ENCODE data around the gene SLC49A4. TPM values are rescaled to one million over a fixed set of nuclear protein-coding genes. Genes with fewer than 3 reads are reported as not detected.

Gene SLC49A4
- total and polyA plus RNA-seq, 2 of the 8 experiments (the other 6 are each of a cell fraction or from before 2014, with no cell fraction given) = 9.5 to 10.2 TPM

GRCh38 chr3:122886251-122886650 lies 91.4 kb downstream of the SLC49A4 start:
- Histone ChIP-seq H3K23me2 (ENCODE audit: low read depth, low read length) (no peaks in the 10 kb centered on the region), H3K9me3 (ENCODE audit: insufficient read depth in 2 of 2, low read depth in 1 of 2, low read length in 1 of 2) (no peaks in the 10 kb centered on the region), H3K79me1 (ENCODE audit: low read depth, low read length) (no peaks in the 10 kb centered on the region), H2BK12ac (ENCODE audit: low read depth, low read length) (no peak overlapping the region), H3K14ac (ENCODE audit: insufficient read length) (no peak overlapping the region), H3K27me3 (replicated peaks in 1 of 4; ENCODE audit: control insufficient read depth in 3 of 4, extremely low read depth in 1 of 4, insufficient read depth in 3 of 4, low read length in 3 of 4) (no peaks in the 10 kb centered on the region), H3K4me1 (replicated peaks in 1 of 4; ENCODE audit: control insufficient read depth in 3 of 4, insufficient read depth in 4 of 4, low read length in 3 of 4) (peaks cover 0 to 10% (median 5%) of the 10 kb centered on the region in 4 experiments; a peak in 6 of 7 replicates), H2AK5ac (ENCODE audit: low read depth, low read length) (no peak overlapping the region), H2BK120ac (replicated peaks; ENCODE audit: low read depth, low read length) (no peak overlapping the region), H4K91ac (replicated peaks; ENCODE audit: insufficient read length, low read length) (no peak overlapping the region), H4K20me1 (replicated peaks in 1 of 2; ENCODE audit: control insufficient read depth in 1 of 2, insufficient read depth in 2 of 2, low read length in 2 of 2) (no peaks in the 10 kb centered on the region), H3K4me3 (ENCODE audit: extremely low read depth in 1 of 4, insufficient read depth in 2 of 4, low read depth in 3 of 4, low read length in 4 of 4) (no peak overlapping the region), H3K23ac (ENCODE audit: insufficient read length) (no peak overlapping the region), H3K56ac (replicated peaks; ENCODE audit: insufficient read length, low read depth, low read length) (no peak overlapping the region), H4K5ac (ENCODE audit: insufficient read length, low read depth, low read length) (no peak overlapping the region), H2BK5ac (ENCODE audit: low read depth, low read length) (no peak overlapping the region), H3K27ac (ENCODE audit: low read depth, low read length) (no peak overlapping the region), H2BK15ac (ENCODE audit: low read length) (no peak overlapping the region), H3K79me2 (ENCODE audit: control insufficient read depth in 1 of 2, insufficient read depth in 2 of 2, low read length in 2 of 2) (no peaks in the 10 kb centered on the region), H3K9ac (replicated peaks in 1 of 4; ENCODE audit: extremely low read depth in 1 of 4, low read depth in 3 of 4, low read length in 3 of 4) (no peak overlapping the region), H3K18ac (ENCODE audit: extremely low read depth, low read length) (no peak overlapping the region), H3K4me2 (ENCODE audit: insufficient read depth in 1 of 2, low read depth in 2 of 2, low read length in 2 of 2) (no peak overlapping the region), H3K36me3 (ENCODE audit: control insufficient read depth in 2 of 4, insufficient read depth in 4 of 4, low read length in 3 of 4) (no peaks in the 10 kb centered on the region), H2AFZ (ENCODE audit: low read length) (no peak overlapping the region), H4K8ac (ENCODE audit: extremely low read depth, insufficient read depth, low read length) (no peak overlapping the region), H2BK20ac (ENCODE audit: low read length) (no peak overlapping the region), H3K4ac (replicated peaks; ENCODE audit: insufficient read length, low read depth, low read length) (no peak overlapping the region)
- no peak for TF ChIP-seq E2F6 (IDR thresholded peaks at IDR 0.05)
- no peak for TF ChIP-seq SP4 (IDR thresholded peaks at IDR 0.05; ENCODE audit: low read length)
- no peak for TF ChIP-seq NANOG (IDR thresholded peaks at IDR 0.05; ENCODE audit: insufficient read depth, low read depth, low read length, poor library complexity, severe bottlenecking)
- ChIA-PET CTCF (ENCODE audit: partially characterized antibody) (interaction anchor here (0.6 to 1.1 kb wide), 2 partner anchors 37 to 1318 kb away, joined by 3 read pairs; no protein-coding TSS in a partner anchor), POLR2A (ENCODE audit: partially characterized antibody) (no interaction called here)
- 85% methylated on average over 4 of the region's 4 CpGs; no CpG with 5 or more reads in 1 of the 2 experiments for WGBS, 2 experiments (ENCODE audit: extremely low coverage in 1 of 2, insufficient coverage in 1 of 2, insufficient read length in 1 of 2, insufficient replicate concordance in 2 of 2, low coverage in 1 of 2, low lambda C conversion rate in 2 of 2, missing lambda C conversion rate in 1 of 2)
- DNase-seq (ENCODE audit: low read depth in 1 of 2, low spot score in 2 of 2) = no peak
- FAIRE-seq = no peak

All from H1 (cell line).